HepG2 (cell line): Measurements from ENCODE around the gene RUNDC1. TPM values are rescaled to one million over a fixed set of nuclear protein-coding genes. Genes with fewer than 3 reads are reported as not detected.

ENCODE experiments used
- AGO2 ChIP-seq: fragments of 200-400 bp; formaldehyde crosslinking; optimal IDR thresholded peaks from 2 replicates; pipeline ENCODE3; 2017; ENCODE audit warnings: mild to moderate bottlenecking, low read depth, low read length, moderate library complexity
- CENPBD1 ChIP-seq: sonication (generic); formaldehyde crosslinking; IDR thresholded peaks from 2 replicates; pipeline ENCODE4 v1.8.0; 2022; ENCODE audit warnings: missing genetic modification reagents, low read depth, mild to moderate bottlenecking, borderline replicate concordance
- DNMT3B ChIP-seq: conservative IDR thresholded peaks from 2 replicates; pipeline ENCODE4 v1.6.1; 2016; ENCODE audit warnings: missing biosample characterization, control low read depth
- FOSL2 ChIP-seq: sonication (generic); formaldehyde crosslinking; IDR thresholded peaks from 2 replicates; pipeline ENCODE4 v1.4.0; 2020; ENCODE audit warnings: missing genetic modification reagents
- FOXO1 ChIP-seq: sonication (generic); formaldehyde crosslinking; IDR thresholded peaks from 2 replicates; pipeline ENCODE4 v1.4.0; 2020; ENCODE audit warnings: missing genetic modification reagents
- GLI4 ChIP-seq: sonication (generic); formaldehyde crosslinking; IDR thresholded peaks from 2 replicates; pipeline ENCODE4 v1.5.1; 2020; ENCODE audit warnings: missing genetic modification reagents, mild to moderate bottlenecking, moderate library complexity, borderline replicate concordance
- IRX3 ChIP-seq: sonication (generic); formaldehyde crosslinking; IDR thresholded peaks from 2 replicates; pipeline ENCODE4 v1.8.1; 2023; ENCODE audit warnings: mild to moderate bottlenecking, low read depth, missing genetic modification reagents, borderline replicate concordance
- ISL2 ChIP-seq: sonication (generic); formaldehyde crosslinking; IDR thresholded peaks from 2 replicates; pipeline ENCODE4 v1.5.0; 2020; ENCODE audit warnings: missing genetic modification reagents
- ISX ChIP-seq: sonication (generic); formaldehyde crosslinking; conservative IDR thresholded peaks from 2 replicates; pipeline ENCODE4 v1.5.0; 2020; ENCODE audit warnings: missing genetic modification reagents
- KLF15 ChIP-seq: sonication (generic); formaldehyde crosslinking; IDR thresholded peaks from 2 replicates; pipeline ENCODE4 v1.8.1; 2023; ENCODE audit warnings: borderline replicate concordance, mild to moderate bottlenecking, inconsistent platforms, missing genetic modification reagents, mixed read lengths
- POGZ ChIP-seq: sonication (generic); formaldehyde crosslinking; IDR thresholded peaks from 2 replicates; pipeline ENCODE4 v1.4.0; 2020; ENCODE audit warnings: mild to moderate bottlenecking, missing genetic modification reagents
- PRPF4 ChIP-seq: fragments of 200-400 bp; formaldehyde crosslinking; IDR thresholded peaks from 2 replicates; pipeline ENCODE4 v1.6.1; 2016; ENCODE audit warnings: low read length, low read depth; ENCODE audit not compliant: poor library complexity, severe bottlenecking
- RCOR2 ChIP-seq: IDR thresholded peaks from 2 replicates; pipeline ENCODE4 v1.6.1; 2016; ENCODE audit warnings: missing biosample characterization, missing genetic modification reagents
- RFXANK ChIP-seq: IDR thresholded peaks from 2 replicates; pipeline ENCODE4 v1.6.1; 2016
- RXRA ChIP-seq: sonication (generic); formaldehyde crosslinking; IDR thresholded peaks from 2 replicates; pipeline ENCODE4 v1.5.1; 2020; ENCODE audit warnings: missing genetic modification reagents
- SAFB2 ChIP-seq: sonication (generic); formaldehyde crosslinking; IDR thresholded peaks from 2 replicates; pipeline ENCODE4 v1.5.1; 2020; ENCODE audit warnings: missing genetic modification reagents, low read depth, mild to moderate bottlenecking, borderline replicate concordance
- ZBTB20 ChIP-seq: sonication (generic); formaldehyde crosslinking; IDR thresholded peaks from 2 replicates; pipeline ENCODE4 v1.8.1; 2023; ENCODE audit warnings: missing genetic modification reagents, low read depth, mild to moderate bottlenecking, borderline replicate concordance
- ZFP36L1 ChIP-seq: sonication (generic); formaldehyde crosslinking; IDR thresholded peaks from 2 replicates; pipeline ENCODE4 v1.8.0; 2022; ENCODE audit warnings: mild to moderate bottlenecking, missing genetic modification reagents, moderate library complexity
- ZMYM3 ChIP-seq: sonication (generic); formaldehyde crosslinking; IDR thresholded peaks from 2 replicates; pipeline ENCODE4 v1.5.1; 2020; ENCODE audit warnings: mild to moderate bottlenecking, missing genetic modification reagents
- ZNF224 ChIP-seq: sonication (generic); formaldehyde crosslinking; IDR thresholded peaks from 2 replicates; pipeline ENCODE4 v1.5.0; 2020; ENCODE audit warnings: mild to moderate bottlenecking, missing genetic modification reagents
- ZNF549 ChIP-seq: sonication (generic); formaldehyde crosslinking; IDR thresholded peaks from 2 replicates; pipeline ENCODE4 v1.5.0; 2020; ENCODE audit warnings: missing genetic modification reagents
- ZNF567 ChIP-seq: sonication (generic); formaldehyde crosslinking; IDR thresholded peaks from 2 replicates; pipeline ENCODE4 v1.8.1; 2023; ENCODE audit warnings: mild to moderate bottlenecking, missing genetic modification reagents, borderline replicate concordance
- polyA plus RNA-seq, 8 experiments: library from polyadenylated mRNA; depleted of rRNA in 3 of 8; stranded (reverse) in 7 of 8; unstranded in 1 of 8; fragments of >200 nt; fragmentation: Illumina TruSeq in 4 of 8; extraction: Trizol in 4 of 8; gene quantifications; 2 replicates each; pipeline versions ENCODE4 v1.2.1 to v1.2.3, GENCODE V29; 2011 to 2016; ENCODE audit warnings: low read depth in 4 of 8, missing spikeins in 1 of 8, mixed read lengths in 1 of 8; ENCODE audit not compliant: insufficient read depth in 1 of 8
- total RNA-seq, 5 experiments: library from RNA; depleted of rRNA; stranded (reverse); fragments of >200 nt; fragmentation: Illumina TruSeq; extraction: Trizol; gene quantifications; 2 replicates each; pipeline ENCODE4 v1.2.3, GENCODE V29; 2016; ENCODE audit warnings: low read depth in 1 of 5
- TF ChIP-seq, protein P1 (sequence below): sonication (generic); formaldehyde crosslinking; IDR thresholded peaks from 2 replicates; pipeline ENCODE4 v1.9.0; 2021; ENCODE audit warnings: missing genetic modification reagents, borderline replicate concordance
- TF ChIP-seq, protein P2 (sequence below): sonication (generic); formaldehyde crosslinking; IDR thresholded peaks from 2 replicates; pipeline ENCODE4 v1.4.0; 2020; ENCODE audit warnings: missing genetic modification reagents

The RUNDC1 gene
- total and polyA plus RNA-seq, 2 of the 13 experiments (the other 11 are each of a cell fraction or from before 2014, with no cell fraction given): 10.3 to 11.4 TPM

GRCh38 chr17:43021741-43022512 lies 41.6 kb downstream of the RUNDC1 start, which contains the start of gene VAT1 (continued):
- TF ChIP-seq GLI4 (CRISPR knock-in tag) (peak; percentile 81; the same call in 1 of the 2 replicates), PRPF4 (no peak), ZNF567 (CRISPR knock-in tag) (no peak), RCOR2 (CRISPR knock-in tag) (no peak), RXRA (CRISPR knock-in tag) (peak; percentile 51; the same call in 1 of the 2 replicates), ZFP36L1 (no peak), ZBTB20 (CRISPR knock-in tag) (no peak), AGO2 (peak; percentile 88), ZNF224 (CRISPR knock-in tag) (peak; percentile 85; the same call in 1 of the 2 replicates), ISL2 (peak; percentile 57), ZNF549 (CRISPR knock-in tag) (peak; percentile 61; the same call in 1 of the 2 replicates), RFXANK (CRISPR knock-in tag) (no peak), FOSL2 (CRISPR knock-in tag) (peak; percentile 18), FOXO1 (CRISPR knock-in tag) (0 out of 2 replicates have a peak, but pooled peaks have one; percentile 47), IRX3 (peak; percentile 71; the same call in 1 of the 2 replicates), CENPBD1 (CRISPR knock-in tag) (no peak), SAFB2 (CRISPR knock-in tag) (peak; percentile 94), ZMYM3 (CRISPR knock-in tag) (peak; percentile 95; the same call in 1 of the 2 replicates), DNMT3B (CRISPR knock-in tag) (no peak), ISX (peak; percentile 56; the same call in 1 of the 2 replicates), POGZ (peak; percentile 66), KLF15 (CRISPR knock-in tag) (peak; percentile 19; the same call in 1 of the 2 replicates)
- TF ChIP-seq, protein P1, sequence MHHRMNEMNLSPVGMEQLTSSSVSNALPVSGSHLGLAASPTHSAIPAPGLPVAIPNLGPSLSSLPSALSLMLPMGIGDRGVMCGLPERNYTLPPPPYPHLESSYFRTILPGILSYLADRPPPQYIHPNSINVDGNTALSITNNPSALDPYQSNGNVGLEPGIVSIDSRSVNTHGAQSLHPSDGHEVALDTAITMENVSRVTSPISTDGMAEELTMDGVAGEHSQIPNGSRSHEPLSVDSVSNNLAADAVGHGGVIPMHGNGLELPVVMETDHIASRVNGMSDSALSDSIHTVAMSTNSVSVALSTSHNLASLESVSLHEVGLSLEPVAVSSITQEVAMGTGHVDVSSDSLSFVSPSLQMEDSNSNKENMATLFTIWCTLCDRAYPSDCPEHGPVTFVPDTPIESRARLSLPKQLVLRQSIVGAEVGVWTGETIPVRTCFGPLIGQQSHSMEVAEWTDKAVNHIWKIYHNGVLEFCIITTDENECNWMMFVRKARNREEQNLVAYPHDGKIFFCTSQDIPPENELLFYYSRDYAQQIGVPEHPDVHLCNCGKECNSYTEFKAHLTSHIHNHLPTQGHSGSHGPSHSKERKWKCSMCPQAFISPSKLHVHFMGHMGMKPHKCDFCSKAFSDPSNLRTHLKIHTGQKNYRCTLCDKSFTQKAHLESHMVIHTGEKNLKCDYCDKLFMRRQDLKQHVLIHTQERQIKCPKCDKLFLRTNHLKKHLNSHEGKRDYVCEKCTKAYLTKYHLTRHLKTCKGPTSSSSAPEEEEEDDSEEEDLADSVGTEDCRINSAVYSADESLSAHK (CRISPR knock-in tag): no peak
- TF ChIP-seq, protein P2, sequence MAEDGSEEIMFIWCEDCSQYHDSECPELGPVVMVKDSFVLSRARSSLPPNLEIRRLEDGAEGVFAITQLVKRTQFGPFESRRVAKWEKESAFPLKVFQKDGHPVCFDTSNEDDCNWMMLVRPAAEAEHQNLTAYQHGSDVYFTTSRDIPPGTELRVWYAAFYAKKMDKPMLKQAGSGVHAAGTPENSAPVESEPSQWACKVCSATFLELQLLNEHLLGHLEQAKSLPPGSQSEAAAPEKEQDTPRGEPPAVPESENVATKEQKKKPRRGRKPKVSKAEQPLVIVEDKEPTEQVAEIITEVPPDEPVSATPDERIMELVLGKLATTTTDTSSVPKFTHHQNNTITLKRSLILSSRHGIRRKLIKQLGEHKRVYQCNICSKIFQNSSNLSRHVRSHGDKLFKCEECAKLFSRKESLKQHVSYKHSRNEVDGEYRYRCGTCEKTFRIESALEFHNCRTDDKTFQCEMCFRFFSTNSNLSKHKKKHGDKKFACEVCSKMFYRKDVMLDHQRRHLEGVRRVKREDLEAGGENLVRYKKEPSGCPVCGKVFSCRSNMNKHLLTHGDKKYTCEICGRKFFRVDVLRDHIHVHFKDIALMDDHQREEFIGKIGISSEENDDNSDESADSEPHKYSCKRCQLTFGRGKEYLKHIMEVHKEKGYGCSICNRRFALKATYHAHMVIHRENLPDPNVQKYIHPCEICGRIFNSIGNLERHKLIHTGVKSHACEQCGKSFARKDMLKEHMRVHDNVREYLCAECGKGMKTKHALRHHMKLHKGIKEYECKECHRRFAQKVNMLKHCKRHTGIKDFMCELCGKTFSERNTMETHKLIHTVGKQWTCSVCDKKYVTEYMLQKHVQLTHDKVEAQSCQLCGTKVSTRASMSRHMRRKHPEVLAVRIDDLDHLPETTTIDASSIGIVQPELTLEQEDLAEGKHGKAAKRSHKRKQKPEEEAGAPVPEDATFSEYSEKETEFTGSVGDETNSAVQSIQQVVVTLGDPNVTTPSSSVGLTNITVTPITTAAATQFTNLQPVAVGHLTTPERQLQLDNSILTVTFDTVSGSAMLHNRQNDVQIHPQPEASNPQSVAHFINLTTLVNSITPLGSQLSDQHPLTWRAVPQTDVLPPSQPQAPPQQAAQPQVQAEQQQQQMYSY (CRISPR knock-in tag): peak; percentile 65; the same call in 1 of the 2 replicates
